Measurements from ENCODE around the gene CRY1.
A peak's percentile ranks its signal among the peaks of the same experiment; 100 is the strongest.
"Not testable (repeated sequence)": the region's sequence is repeated elsewhere in the genome, so short reads cannot be mapped to it uniquely, and the experiment has no call there.

The CRY1 gene

GRCh38 chr12:107019546-107019945 is 73.8 kb downstream of the CRY1 start:
- H3K27me3 Mint-ChIP-seq, result no peaks in the 10 kb centered on the region
- DNase-seq (no peak), ATAC-seq (no peak)
- no peak overlapping the region for H3K4me3 Mint-ChIP-seq
- H3K27ac Mint-ChIP-seq, result no peak overlapping the region
- H3K4me1 Mint-ChIP-seq, result no peaks in the 10 kb centered on the region
- peaks cover 3% of the 10 kb centered on the region for H3K9me3 Mint-ChIP-seq
- peaks cover 29% of the 10 kb centered on the region for H3K36me3 Mint-ChIP-seq (ENCODE audit: low read depth)

- DNase-seq (no peak), ATAC-seq (no peak)
- peaks cover 29% of the 10 kb centered on the region for H3K36me3 Mint-ChIP-seq (ENCODE audit: low read depth)
- H3K4me3 Mint-ChIP-seq, result no peak overlapping the region
- H3K9me3 Mint-ChIP-seq, result peaks cover 3% of the 10 kb centered on the region
- no peak overlapping the region for H3K27ac Mint-ChIP-seq
- no peaks in the 10 kb centered on the region for H3K4me1 Mint-ChIP-seq
- no peaks in the 10 kb centered on the region for H3K27me3 Mint-ChIP-seq
Measured at GRCh38 chr12:107017042-107017441, 76.3 kb downstream of the CRY1 start.

- peaks cover 26% of the 10 kb centered on the region for H3K36me3 Mint-ChIP-seq (ENCODE audit: low read depth)
- no peak overlapping the region for H3K4me3 Mint-ChIP-seq
- no peaks in the 10 kb centered on the region for H3K4me1 Mint-ChIP-seq
- no peak for ATAC-seq
- H3K9me3 Mint-ChIP-seq, result no peaks in the 10 kb centered on the region
- no peak for DNase-seq
- H3K27ac Mint-ChIP-seq, result no peak overlapping the region
- no peaks in the 10 kb centered on the region for H3K27me3 Mint-ChIP-seq
Measured at GRCh38 chr12:107014055-107014454, 79.3 kb downstream of the CRY1 start.

GRCh38 chr12:107012736-107013425 is 80.5 kb downstream of the CRY1 start:
- Mint-ChIP-seq H3K36me3 (ENCODE audit: low read depth) (peaks cover 25% of the 10 kb centered on the region), H3K4me1 (no peaks in the 10 kb centered on the region), H3K9me3 (no peaks in the 10 kb centered on the region), H3K27me3 (no peaks in the 10 kb centered on the region), H3K27ac (no peak overlapping the region), H3K4me3 (no peak overlapping the region)
- no peak for ATAC-seq
- DNase-seq, result no peak

GRCh38 chr12:107011519-107011918 is 81.8 kb downstream of the CRY1 start:
- H3K4me3 Mint-ChIP-seq, result no peak overlapping the region
- no peak for ATAC-seq
- no peak overlapping the region for H3K27ac Mint-ChIP-seq
- no peaks in the 10 kb centered on the region for H3K27me3 Mint-ChIP-seq
- peaks cover 13% of the 10 kb centered on the region for H3K36me3 Mint-ChIP-seq (ENCODE audit: low read depth)
- no peak for DNase-seq
- H3K9me3 Mint-ChIP-seq, result no peaks in the 10 kb centered on the region
- no peaks in the 10 kb centered on the region for H3K4me1 Mint-ChIP-seq

- DNase-seq (no peak), ATAC-seq (no peak)
- Mint-ChIP-seq H3K36me3 (ENCODE audit: low read depth) (peaks cover 17% of the 10 kb centered on the region), H3K9me3 (no peaks in the 10 kb centered on the region), H3K27ac (no peak overlapping the region), H3K4me1 (no peaks in the 10 kb centered on the region), H3K27me3 (no peaks in the 10 kb centered on the region), H3K4me3 (no peak overlapping the region)
Measured at GRCh38 chr12:107007411-107007810, 85.9 kb downstream of the CRY1 start.

GRCh38 chr12:107002665-107003064 is 90.7 kb downstream of the CRY1 start:
- H3K4me3 Mint-ChIP-seq, H3K9me3 Mint-ChIP-seq, ATAC-seq, H3K4me1 Mint-ChIP-seq, H3K27ac Mint-ChIP-seq, H3K27me3 Mint-ChIP-seq, DNase-seq: not testable (repeated sequence)
- H3K36me3 Mint-ChIP-seq (ENCODE audit: low read depth), result peaks cover 25% of the 10 kb centered on the region

- ATAC-seq, result no peak
- H3K9me3 Mint-ChIP-seq, result no peaks in the 10 kb centered on the region
- peaks cover 42% of the 10 kb centered on the region for H3K36me3 Mint-ChIP-seq (ENCODE audit: low read depth)
- DNase-seq, result no peak
- no peak overlapping the region for H3K4me3 Mint-ChIP-seq
- H3K4me1 Mint-ChIP-seq, result no peaks in the 10 kb centered on the region
- H3K27ac Mint-ChIP-seq, result no peak overlapping the region
- no peaks in the 10 kb centered on the region for H3K27me3 Mint-ChIP-seq
Measured at GRCh38 chr12:106999446-106999845, 93.9 kb downstream of the CRY1 start.

- Mint-ChIP-seq H3K36me3 (ENCODE audit: low read depth) (peaks cover 41% of the 10 kb centered on the region), H3K27ac (no peak overlapping the region), H3K9me3 (no peaks in the 10 kb centered on the region), H3K4me3 (no peak overlapping the region), H3K27me3 (no peaks in the 10 kb centered on the region), H3K4me1 (no peaks in the 10 kb centered on the region)
- DNase-seq (no peak), ATAC-seq (no peak)
Measured at GRCh38 chr12:106997916-106998315, 95.4 kb downstream of the CRY1 start.

GRCh38 chr12:106996102-106996501 is 97.2 kb downstream of the CRY1 start:
- not testable (repeated sequence) for H3K4me1 Mint-ChIP-seq, DNase-seq, H3K4me3 Mint-ChIP-seq, ATAC-seq, H3K9me3 Mint-ChIP-seq, H3K27me3 Mint-ChIP-seq, H3K27ac Mint-ChIP-seq
- peaks cover 30% of the 10 kb centered on the region for H3K36me3 Mint-ChIP-seq (ENCODE audit: low read depth)

GRCh38 chr12:106994579-106995220 is 98.6 kb downstream of the CRY1 start:
- H3K4me1 Mint-ChIP-seq, result no peaks in the 10 kb centered on the region
- no peak overlapping the region for H3K27ac Mint-ChIP-seq
- peaks cover 24% of the 10 kb centered on the region for H3K36me3 Mint-ChIP-seq (ENCODE audit: low read depth)
- ATAC-seq, result no peak
- no peaks in the 10 kb centered on the region for H3K9me3 Mint-ChIP-seq
- no peak for DNase-seq
- H3K27me3 Mint-ChIP-seq, result no peaks in the 10 kb centered on the region
- no peak overlapping the region for H3K4me3 Mint-ChIP-seq

GRCh38 chr12:106987846-106988245 is 105.5 kb downstream of the CRY1 start:
- no peak overlapping the region for H3K27ac Mint-ChIP-seq
- ATAC-seq, result no peak
- H3K4me1 Mint-ChIP-seq, result peaks cover 42% of the 10 kb centered on the region

GRCh38 chr12:106986625-106987389 is 106.5 kb downstream of the CRY1 start, which contains the start of gene MTERF2:
TSS of gene MTERF2 (minus strand) at chr12:106987146. CDS start at chr12:106978714, 8,432 bp downstream.
- DNase-seq (peak; percentile 81), ATAC-seq (peak; percentile 95)
- peak within 1 kb of the TSS; percentile 86 for H3K4me3 Mint-ChIP-seq
- H3K36me3 Mint-ChIP-seq (ENCODE audit: low read depth), result peaks cover 27% of the 10 kb centered on the region
- peak within 1 kb of the TSS; percentile 79 for H3K27ac Mint-ChIP-seq
- peaks cover 12% of the 10 kb centered on the region for H3K9me3 Mint-ChIP-seq
- H3K27me3 Mint-ChIP-seq, result no peaks in the 10 kb centered on the region
- peaks cover 47% of the 10 kb centered on the region for H3K4me1 Mint-ChIP-seq

More at GRCh38 chr12:106987846-106988245, 105.5 kb downstream of the CRY1 start:
- no peak for DNase-seq
- H3K9me3 Mint-ChIP-seq, result peaks cover 12% of the 10 kb centered on the region
- H3K36me3 Mint-ChIP-seq (ENCODE audit: low read depth), result peaks cover 23% of the 10 kb centered on the region
- H3K4me3 Mint-ChIP-seq, result peak overlapping the region; percentile 86
- H3K27me3 Mint-ChIP-seq, result no peaks in the 10 kb centered on the region

GRCh38 chr12:106986135-106986534 is 107.2 kb downstream of the CRY1 start:
- H3K4me3 Mint-ChIP-seq, result peak overlapping the region; percentile 86
- H3K9me3 Mint-ChIP-seq, result peaks cover 12% of the 10 kb centered on the region
- no peaks in the 10 kb centered on the region for H3K27me3 Mint-ChIP-seq
- H3K36me3 Mint-ChIP-seq (ENCODE audit: low read depth), result peaks cover 27% of the 10 kb centered on the region
- no peak overlapping the region for H3K27ac Mint-ChIP-seq
- DNase-seq (no peak), ATAC-seq (no peak)
- peaks cover 47% of the 10 kb centered on the region for H3K4me1 Mint-ChIP-seq

- H3K4me1 Mint-ChIP-seq, result peaks cover 47% of the 10 kb centered on the region
- DNase-seq (no peak), ATAC-seq (no peak)
- peaks cover 12% of the 10 kb centered on the region for H3K9me3 Mint-ChIP-seq
- no peak overlapping the region for H3K4me3 Mint-ChIP-seq
- H3K27me3 Mint-ChIP-seq, result no peaks in the 10 kb centered on the region
- no peak overlapping the region for H3K27ac Mint-ChIP-seq
- H3K36me3 Mint-ChIP-seq (ENCODE audit: low read depth), result peaks cover 27% of the 10 kb centered on the region
Measured at GRCh38 chr12:106985479-106985878, 107.9 kb downstream of the CRY1 start.
